OCI-LY3 (cell line): Measurements from ENCODE around the gene PPDPF.

Source experiments
- EZH2phosphoT487 ChIP-seq: fragments of 200-600 bp; shearing (Covaris generic); IDR thresholded peaks from 2 replicates; pipeline ENCODE4 v1.6.1; 2018; ENCODE audit warnings: antibody characterized with exemption, mixed run types, low read depth
- TF ChIP-seq, protein P1 (sequence below): fragments of 200-600, 300-600 bp; sonication (generic); IDR thresholded peaks from 2 replicates; pipeline ENCODE4 v1.5.1; 2014; ENCODE audit warnings: antibody characterized with exemption, low read length, low read depth

DNA sequence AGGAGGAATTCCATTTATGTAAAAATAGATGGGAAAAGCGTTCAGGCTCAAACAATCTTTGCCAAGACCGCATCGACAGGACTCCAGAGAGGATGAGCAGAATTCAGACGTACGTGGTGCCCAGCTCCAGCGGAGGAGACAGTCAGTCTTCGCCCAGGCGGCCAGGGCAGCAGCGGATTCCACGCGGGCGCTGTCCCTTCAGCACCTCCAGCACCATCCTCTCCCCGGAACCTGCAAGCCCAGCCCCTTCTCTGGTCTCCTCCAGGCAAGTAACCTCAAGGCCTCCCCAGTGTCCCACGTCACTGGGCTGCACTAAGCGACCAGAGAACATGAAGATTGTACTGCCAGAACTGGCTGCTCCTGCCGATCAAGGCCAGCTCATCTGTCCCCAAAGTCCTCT, 45.4 kb upstream of the PPDPF start:
- TF ChIP-seq, protein P1, sequence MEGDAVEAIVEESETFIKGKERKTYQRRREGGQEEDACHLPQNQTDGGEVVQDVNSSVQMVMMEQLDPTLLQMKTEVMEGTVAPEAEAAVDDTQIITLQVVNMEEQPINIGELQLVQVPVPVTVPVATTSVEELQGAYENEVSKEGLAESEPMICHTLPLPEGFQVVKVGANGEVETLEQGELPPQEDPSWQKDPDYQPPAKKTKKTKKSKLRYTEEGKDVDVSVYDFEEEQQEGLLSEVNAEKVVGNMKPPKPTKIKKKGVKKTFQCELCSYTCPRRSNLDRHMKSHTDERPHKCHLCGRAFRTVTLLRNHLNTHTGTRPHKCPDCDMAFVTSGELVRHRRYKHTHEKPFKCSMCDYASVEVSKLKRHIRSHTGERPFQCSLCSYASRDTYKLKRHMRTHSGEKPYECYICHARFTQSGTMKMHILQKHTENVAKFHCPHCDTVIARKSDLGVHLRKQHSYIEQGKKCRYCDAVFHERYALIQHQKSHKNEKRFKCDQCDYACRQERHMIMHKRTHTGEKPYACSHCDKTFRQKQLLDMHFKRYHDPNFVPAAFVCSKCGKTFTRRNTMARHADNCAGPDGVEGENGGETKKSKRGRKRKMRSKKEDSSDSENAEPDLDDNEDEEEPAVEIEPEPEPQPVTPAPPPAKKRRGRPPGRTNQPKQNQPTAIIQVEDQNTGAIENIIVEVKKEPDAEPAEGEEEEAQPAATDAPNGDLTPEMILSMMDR, result no peak
- TF ChIP-seq EZH2phosphoT487, result no peak
